Measurements from ENCODE around the gene KLF16.

- TF ChIP-seq, protein P1, sequence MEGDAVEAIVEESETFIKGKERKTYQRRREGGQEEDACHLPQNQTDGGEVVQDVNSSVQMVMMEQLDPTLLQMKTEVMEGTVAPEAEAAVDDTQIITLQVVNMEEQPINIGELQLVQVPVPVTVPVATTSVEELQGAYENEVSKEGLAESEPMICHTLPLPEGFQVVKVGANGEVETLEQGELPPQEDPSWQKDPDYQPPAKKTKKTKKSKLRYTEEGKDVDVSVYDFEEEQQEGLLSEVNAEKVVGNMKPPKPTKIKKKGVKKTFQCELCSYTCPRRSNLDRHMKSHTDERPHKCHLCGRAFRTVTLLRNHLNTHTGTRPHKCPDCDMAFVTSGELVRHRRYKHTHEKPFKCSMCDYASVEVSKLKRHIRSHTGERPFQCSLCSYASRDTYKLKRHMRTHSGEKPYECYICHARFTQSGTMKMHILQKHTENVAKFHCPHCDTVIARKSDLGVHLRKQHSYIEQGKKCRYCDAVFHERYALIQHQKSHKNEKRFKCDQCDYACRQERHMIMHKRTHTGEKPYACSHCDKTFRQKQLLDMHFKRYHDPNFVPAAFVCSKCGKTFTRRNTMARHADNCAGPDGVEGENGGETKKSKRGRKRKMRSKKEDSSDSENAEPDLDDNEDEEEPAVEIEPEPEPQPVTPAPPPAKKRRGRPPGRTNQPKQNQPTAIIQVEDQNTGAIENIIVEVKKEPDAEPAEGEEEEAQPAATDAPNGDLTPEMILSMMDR (IDR thresholded peaks at IDR 0.05) = no peak
- no peak for TF ChIP-seq POLR2AphosphoS5 (IDR thresholded peaks at IDR 0.05)
- TF ChIP-seq POLR2A (IDR thresholded peaks at IDR 0.05) = no peak
These were observed 39.7 kb downstream of the KLF16 start for GRCh38 chr19:1823539-1824251.

All from gastroesophageal sphincter (tissue), 3 donors.